ENCODE data around the gene WSB2. TPM values are rescaled to one million over a fixed set of nuclear protein-coding genes. Genes with fewer than 3 reads are reported as not detected.
"Not testable (repeated sequence)": the region's sequence is repeated elsewhere in the genome, so short reads cannot be mapped to it uniquely, and the experiment has no call there.

The WSB2 gene
- total RNA-seq, 6 experiments from 2014 or later: 140 to 168 (median 149) TPM

- Mint-ChIP-seq H3K27ac (no peak overlapping the region), H3K27me3 (ENCODE audit: insufficient read depth) (no peaks in the 10 kb centered on the region), H3K4me1 (ENCODE audit: low read depth) (peaks cover 16% of the 10 kb centered on the region), H3K9me3 (no peaks in the 10 kb centered on the region), H3K4me3 (no peak overlapping the region), H3K36me3 (ENCODE audit: low read depth) (no peaks in the 10 kb centered on the region)
- no peak for DNase-seq
- no peak for TF ChIP-seq CTCF (IDR thresholded peaks at IDR 0.05)
Observed at GRCh38 chr12:118098401-118098800, 37.4 kb upstream of the WSB2 start.

GRCh38 chr12:118094039-118094438 lies 33.1 kb upstream of the WSB2 start:
- H3K27me3 Mint-ChIP-seq (ENCODE audit: insufficient read depth): no peaks in the 10 kb centered on the region; the same call in 1 of the 2 replicates
- peaks cover 6% of the 10 kb centered on the region; the same call in 1 of the 2 replicates for H3K36me3 Mint-ChIP-seq (ENCODE audit: low read depth)
- no peak for TF ChIP-seq CTCF (IDR thresholded peaks at IDR 0.05)
- no peaks in the 10 kb centered on the region for H3K4me1 Mint-ChIP-seq (ENCODE audit: low read depth)
- no peak overlapping the region for H3K4me3 Mint-ChIP-seq
- no peak overlapping the region for H3K27ac Mint-ChIP-seq
- DNase-seq: no peak
- H3K9me3 Mint-ChIP-seq: no peaks in the 10 kb centered on the region

GRCh38 chr12:118089782-118090181 lies 28.8 kb upstream of the WSB2 start:
- Mint-ChIP-seq H3K4me1 (ENCODE audit: low read depth) (no peaks in the 10 kb centered on the region), H3K4me3 (no peak overlapping the region), H3K27me3 (ENCODE audit: insufficient read depth) (no peaks in the 10 kb centered on the region; the same call in 1 of the 2 replicates), H3K27ac (no peak overlapping the region), H3K36me3 (ENCODE audit: low read depth) (peaks cover 6% of the 10 kb centered on the region; the same call in 1 of the 2 replicates), H3K9me3 (no peaks in the 10 kb centered on the region)
- no peak for DNase-seq
- TF ChIP-seq CTCF (IDR thresholded peaks at IDR 0.05): no peak

- no peak overlapping the region for H3K4me3 Mint-ChIP-seq
- peaks cover under 1% of the 10 kb centered on the region; the same call in 1 of the 2 replicates for H3K27me3 Mint-ChIP-seq (ENCODE audit: insufficient read depth)
- TF ChIP-seq CTCF (IDR thresholded peaks at IDR 0.05): no peak
Observed at GRCh38 chr12:118082161-118082560, 21.2 kb upstream of the WSB2 start.

GRCh38 chr12:118081521-118081920 lies 20.5 kb upstream of the WSB2 start:
- H3K27ac Mint-ChIP-seq, H3K4me3 Mint-ChIP-seq: not testable (repeated sequence)
- H3K9me3 Mint-ChIP-seq: peaks cover 11% of the 10 kb centered on the region

More at GRCh38 chr12:118082161-118082560, 21.2 kb upstream of the WSB2 start:
- Mint-ChIP-seq H3K36me3 (ENCODE audit: low read depth) (peaks cover 30% of the 10 kb centered on the region), H3K27ac (no peak overlapping the region), H3K9me3 (peaks cover 11% of the 10 kb centered on the region), H3K4me1 (ENCODE audit: low read depth) (no peaks in the 10 kb centered on the region)
- no peak for DNase-seq

GRCh38 chr12:118073768-118074167 lies 12.8 kb upstream of the WSB2 start:
- peaks cover 36% of the 10 kb centered on the region for H3K36me3 Mint-ChIP-seq (ENCODE audit: low read depth)
- H3K9me3 Mint-ChIP-seq: peaks cover 11% of the 10 kb centered on the region
- no peak overlapping the region for H3K4me3 Mint-ChIP-seq
- no peak overlapping the region for H3K27ac Mint-ChIP-seq
- H3K27me3 Mint-ChIP-seq (ENCODE audit: insufficient read depth): peaks cover 2% of the 10 kb centered on the region; the same call in 1 of the 2 replicates
- H3K4me1 Mint-ChIP-seq (ENCODE audit: low read depth): no peaks in the 10 kb centered on the region
- no peak for TF ChIP-seq CTCF (IDR thresholded peaks at IDR 0.05)
- DNase-seq: no peak

More at GRCh38 chr12:118081521-118081920, 20.5 kb upstream of the WSB2 start:
- not testable (repeated sequence) for H3K4me1 Mint-ChIP-seq (ENCODE audit: low read depth); H3K27me3 Mint-ChIP-seq (ENCODE audit: insufficient read depth); DNase-seq
- H3K36me3 Mint-ChIP-seq (ENCODE audit: low read depth): peaks cover 36% of the 10 kb centered on the region
